Activated T-helper 1 cell treated with anti-CD3 and anti-CD28 coated beads, Interleukin-12 subunit alpha, Interleukin-12 subunit beta, Interleukin-2, Interleukin-4 antibody, amounts not matched to agents 30 ng/mL and 10 ng/mL and 1 ng/mL, durations not matched to agents 14 hours and 24 hours and 36 hours (primary cell): Measurements from ENCODE around the gene ZC4H2. TPM values are rescaled to one million over a fixed set of nuclear protein-coding genes. Genes with fewer than 3 reads are reported as not detected.
A peak's percentile ranks its signal among the peaks of the same experiment; 100 is the strongest.
"Not testable (repeated sequence)": the region's sequence is repeated elsewhere in the genome, so short reads cannot be mapped to it uniquely, and the experiment has no call there.

Experiments
- DNase-seq: peaks from one replicate; pipeline ENCODE4 v3.0.0; 2021; ENCODE audit warnings: low spot score
- H3K27ac Mint-ChIP-seq: one replicate; pipeline ENCODE4 v1.8.0; 2021; ENCODE audit warnings: mild to moderate bottlenecking, mixed read lengths
- H3K27me3 Mint-ChIP-seq: one replicate; pipeline ENCODE4 v1.8.0; 2022; ENCODE audit warnings: mild to moderate bottlenecking, moderate library complexity, mixed read lengths; ENCODE audit not compliant: insufficient read depth
- H3K36me3 Mint-ChIP-seq: one replicate; pipeline ENCODE4 v1.8.0; 2021; ENCODE audit warnings: low read depth, mixed read lengths
- H3K4me1 Mint-ChIP-seq: one replicate; pipeline ENCODE4 v1.8.0; 2021; ENCODE audit warnings: low read depth, mixed read lengths
- H3K4me3 Mint-ChIP-seq: one replicate; pipeline ENCODE4 v1.8.0; 2021; ENCODE audit warnings: mild to moderate bottlenecking, moderate library complexity, mixed read lengths
- H3K9me3 Mint-ChIP-seq: one replicate; pipeline ENCODE4 v1.8.0; 2021; ENCODE audit warnings: mixed read lengths
- intact Hi-C: fragments of 100-400 bp; cut with micrococcal nuclease; formaldehyde crosslinking; loops from one replicate; pipeline ENCODE4 v1.15.1; 2024
- total RNA-seq: library from RNA; stranded (reverse); gene quantifications from 2 replicates; pipeline ENCODE4 v1.2.3, GENCODE V29; 2022

ZC4H2 gene, protein sequence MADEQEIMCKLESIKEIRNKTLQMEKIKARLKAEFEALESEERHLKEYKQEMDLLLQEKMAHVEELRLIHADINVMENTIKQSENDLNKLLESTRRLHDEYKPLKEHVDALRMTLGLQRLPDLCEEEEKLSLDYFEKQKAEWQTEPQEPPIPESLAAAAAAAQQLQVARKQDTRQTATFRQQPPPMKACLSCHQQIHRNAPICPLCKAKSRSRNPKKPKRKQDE
- 11.6 and 12.1 TPM in 2 replicates for total RNA-seq

- Mint-ChIP-seq H3K27ac (peak within 1 kb of the TSS; percentile 80), H3K36me3 (peaks cover 13% of the 10 kb centered on the region), H3K9me3 (peaks cover 15% of the 10 kb centered on the region), H3K4me1 (peaks cover 19% of the 10 kb centered on the region), H3K27me3 (peaks cover 5% of the 10 kb centered on the region), H3K4me3 (peak within 1 kb of the TSS; percentile 92)
- peak; percentile 50 for DNase-seq
- intact Hi-C loops, result loop anchor here (1.0 to 10.0 kb wide), 6 partner anchors 59 to 1621 kb away; partner anchors contain the start of genes AMER1, LAS1L, MTMR8 and SPIN4
Observed at GRCh38 chrX:64975989-64976672, at the start of gene ZC4H2. Gene ZC4H2 (minus strand): TSS chrX:64976450. CDS start chrX:64976377, 73 bp downstream.

GRCh38 chrX:65017451-65017850 lies 41.2 kb upstream of the ZC4H2 start:
- Mint-ChIP-seq H3K9me3 (peaks cover 7% of the 10 kb centered on the region), H3K27me3 (no peaks in the 10 kb centered on the region), H3K4me3 (no peak overlapping the region), H3K4me1 (no peaks in the 10 kb centered on the region), H3K27ac (no peak overlapping the region), H3K36me3 (no peaks in the 10 kb centered on the region)
- DNase-seq, result no peak
- intact Hi-C loops, result no loop called here

- Mint-ChIP-seq H3K9me3 (no peaks in the 10 kb centered on the region), H3K27ac (no peak overlapping the region), H3K27me3 (no peaks in the 10 kb centered on the region), H3K4me3 (no peak overlapping the region), H3K4me1 (no peaks in the 10 kb centered on the region), H3K36me3 (no peaks in the 10 kb centered on the region)
- DNase-seq, result no peak
- intact Hi-C loops, result no loop called here
Observed at GRCh38 chrX:65014230-65014629, 38.0 kb upstream of the ZC4H2 start.

DNA sequence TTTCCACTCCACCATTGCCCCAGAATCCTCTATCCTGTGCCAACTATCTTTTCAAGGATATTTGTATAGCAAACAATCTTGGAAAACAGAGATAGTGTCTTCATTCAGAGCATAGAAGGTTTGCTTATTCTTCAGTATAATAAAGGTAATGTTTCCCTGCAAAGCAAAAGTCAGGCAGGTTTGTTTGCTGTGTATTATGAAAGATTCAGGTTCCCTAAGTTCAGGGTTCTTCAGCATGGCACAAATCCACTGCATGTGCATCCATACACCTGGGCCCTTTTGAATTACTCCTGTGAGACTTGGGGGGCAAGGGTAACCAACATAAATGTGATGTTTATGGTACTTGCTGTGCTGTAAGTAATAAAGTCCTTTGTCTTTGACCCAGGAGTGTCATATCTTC lies 33.2 kb upstream of the ZC4H2 start:
- H3K4me3 Mint-ChIP-seq, result no peak overlapping the region
- DNase-seq, result no peak
- intact Hi-C loops, result no loop called here
- H3K36me3 Mint-ChIP-seq, result no peaks in the 10 kb centered on the region
- no peak overlapping the region for H3K27ac Mint-ChIP-seq
- H3K27me3 Mint-ChIP-seq, result no peaks in the 10 kb centered on the region
- peaks cover 10% of the 10 kb centered on the region for H3K9me3 Mint-ChIP-seq
- H3K4me1 Mint-ChIP-seq, result no peaks in the 10 kb centered on the region

DNA sequence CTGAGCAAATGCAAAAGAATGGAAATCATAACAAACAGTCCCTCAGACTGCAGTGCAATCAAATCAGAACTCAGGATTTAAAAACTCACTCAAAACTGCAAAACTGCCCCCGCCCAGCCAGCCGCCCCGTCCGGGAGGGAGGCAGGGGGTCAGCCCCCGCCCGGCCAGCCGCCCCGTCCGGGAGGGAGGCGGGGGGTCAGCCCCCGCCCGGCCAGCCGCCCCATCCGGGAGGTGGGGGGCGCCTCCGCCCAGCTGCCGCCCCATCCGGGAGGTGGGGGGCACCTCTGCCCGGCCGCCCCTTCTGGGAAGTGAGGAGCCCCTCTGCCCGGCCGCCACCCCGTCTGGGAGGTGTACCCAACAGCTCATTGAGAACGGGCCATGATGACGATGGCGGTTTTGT lies 26.0 kb upstream of the ZC4H2 start:
- H3K27ac Mint-ChIP-seq, H3K36me3 Mint-ChIP-seq: not testable (repeated sequence)

GRCh38 chrX:64996805-64997204 lies 20.6 kb upstream of the ZC4H2 start:
- Mint-ChIP-seq H3K27ac (no peak overlapping the region), H3K4me3 (no peak overlapping the region), H3K9me3 (peaks cover 6% of the 10 kb centered on the region), H3K36me3 (no peaks in the 10 kb centered on the region), H3K27me3 (no peaks in the 10 kb centered on the region), H3K4me1 (peaks cover 8% of the 10 kb centered on the region)
- intact Hi-C loops, result no loop called here
- no peak for DNase-seq

More for the DNA sequence above, 26.0 kb upstream of the ZC4H2 start:
- H3K4me1 Mint-ChIP-seq, DNase-seq, H3K4me3 Mint-ChIP-seq, H3K27me3 Mint-ChIP-seq, intact Hi-C loops: not testable (repeated sequence)
- H3K9me3 Mint-ChIP-seq, result peaks cover 24% of the 10 kb centered on the region

- Mint-ChIP-seq H3K9me3 (no peaks in the 10 kb centered on the region), H3K4me3 (no peak overlapping the region), H3K4me1 (peaks cover 8% of the 10 kb centered on the region), H3K27ac (no peak overlapping the region), H3K36me3 (no peaks in the 10 kb centered on the region), H3K27me3 (no peaks in the 10 kb centered on the region)
- intact Hi-C loops, result no loop called here
- DNase-seq, result no peak
Observed at GRCh38 chrX:64994131-64994798, 18.0 kb upstream of the ZC4H2 start.

DNA sequence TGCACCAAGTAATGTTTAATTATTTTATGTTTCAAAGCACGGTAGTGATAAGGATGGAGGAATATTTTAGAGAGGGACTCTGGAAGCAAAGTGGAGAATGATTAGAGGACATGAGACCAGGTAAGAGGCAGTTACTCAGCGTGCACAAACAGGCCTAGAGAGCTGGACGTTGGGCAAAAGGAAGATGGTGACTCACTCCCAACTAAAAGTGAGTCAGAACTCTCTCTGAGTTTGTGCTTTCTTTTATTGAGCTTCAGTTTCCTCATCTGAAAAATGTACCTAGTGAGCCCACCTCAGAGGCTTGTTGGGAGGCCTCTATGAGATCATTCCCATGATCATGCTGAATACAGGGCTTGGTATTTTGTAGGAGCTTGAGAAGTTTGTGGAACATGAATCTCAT lies 1.6 kb upstream of the ZC4H2 start:
- Mint-ChIP-seq H3K4me1 (peaks cover 19% of the 10 kb centered on the region), H3K9me3 (no peaks in the 10 kb centered on the region), H3K36me3 (peaks cover 2% of the 10 kb centered on the region), H3K27me3 (peaks cover 5% of the 10 kb centered on the region), H3K27ac (no peak overlapping the region), H3K4me3 (no peak overlapping the region)
- intact Hi-C loops, result loop anchor here (5.0 to 10.0 kb wide), 3 partner anchors 771 to 1623 kb away; partner anchors contain the start of genes AMER1 and SPIN4
- DNase-seq, result no peak

- intact Hi-C loops, result loop anchor here (5.0 to 10.0 kb wide), 3 partner anchors 770 to 1622 kb away; partner anchors contain the start of genes AMER1 and SPIN4
- H3K4me3 Mint-ChIP-seq, result peak overlapping the region; percentile 92
- peaks cover 5% of the 10 kb centered on the region for H3K27me3 Mint-ChIP-seq
- H3K4me1 Mint-ChIP-seq, result peaks cover 19% of the 10 kb centered on the region
- peaks cover 5% of the 10 kb centered on the region for H3K36me3 Mint-ChIP-seq
- peaks cover 6% of the 10 kb centered on the region for H3K9me3 Mint-ChIP-seq
- no peak for DNase-seq
- H3K27ac Mint-ChIP-seq, result no peak overlapping the region
Observed at GRCh38 chrX:64977051-64977450, 801 bp upstream of the ZC4H2 start.

DNA sequence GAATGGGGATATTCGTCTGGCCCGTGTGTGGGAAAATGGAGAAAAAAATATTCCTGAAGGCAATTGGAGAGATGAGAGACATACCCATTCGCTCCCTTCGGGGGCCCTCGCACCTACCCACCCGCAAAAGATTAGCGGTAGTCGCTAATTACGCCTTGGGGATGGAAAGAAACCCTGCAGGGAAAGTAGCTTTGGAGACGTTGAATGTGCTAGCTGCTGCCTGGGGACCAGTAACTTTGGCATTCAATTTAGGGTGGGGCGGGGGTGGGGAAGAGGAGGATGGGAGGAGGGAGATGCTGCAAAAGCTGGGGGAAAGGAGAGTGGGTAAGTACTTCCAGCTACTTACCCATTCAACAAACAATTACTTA lies 407 bp upstream of the ZC4H2 start:
- Mint-ChIP-seq H3K4me3 (peak overlapping the region; percentile 92), H3K27ac (peak overlapping the region; percentile 80), H3K9me3 (peaks cover 10% of the 10 kb centered on the region), H3K36me3 (peaks cover 8% of the 10 kb centered on the region), H3K27me3 (peaks cover 5% of the 10 kb centered on the region), H3K4me1 (peaks cover 19% of the 10 kb centered on the region)
- no peak for DNase-seq
- intact Hi-C loops, result loop anchor here (1.0 to 10.0 kb wide), 6 partner anchors 59 to 1622 kb away; partner anchors contain the start of genes AMER1, LAS1L, MTMR8 and SPIN4

DNA sequence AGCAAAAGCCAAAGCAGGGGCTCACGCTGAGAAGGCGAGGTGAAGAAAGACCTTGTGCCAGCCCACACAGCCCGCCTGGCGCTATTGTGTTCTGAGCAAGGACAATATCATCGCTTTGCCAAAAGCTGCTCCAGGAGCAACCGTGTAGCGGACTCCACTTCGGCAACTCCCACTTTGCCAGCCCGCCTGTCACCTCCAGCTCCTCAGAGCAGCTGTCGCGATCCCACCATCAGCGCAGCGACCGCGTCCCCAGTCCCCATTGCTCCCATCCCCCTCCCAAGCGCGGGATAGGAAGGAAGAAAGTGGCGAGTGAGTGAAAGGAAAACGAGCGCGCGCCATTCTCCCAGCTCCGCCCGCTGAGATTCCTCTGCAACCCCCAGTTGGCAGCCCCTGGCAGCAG lies 759 bp downstream of the ZC4H2 start:
- intact Hi-C loops, result loop anchor here (5.0 to 10.0 kb wide), 3 partner anchors 768 to 1621 kb away; partner anchors contain the start of genes AMER1 and SPIN4
- H3K9me3 Mint-ChIP-seq, result peaks cover 20% of the 10 kb centered on the region
- peaks cover 19% of the 10 kb centered on the region for H3K4me1 Mint-ChIP-seq
- H3K27ac Mint-ChIP-seq, result peak overlapping the region; percentile 80
- peaks cover 2% of the 10 kb centered on the region for H3K27me3 Mint-ChIP-seq
- DNase-seq, result no peak
- peak overlapping the region; percentile 92 for H3K4me3 Mint-ChIP-seq
- H3K36me3 Mint-ChIP-seq, result peaks cover 18% of the 10 kb centered on the region

- DNase-seq, result no peak
- Mint-ChIP-seq H3K4me3 (no peak overlapping the region), H3K27me3 (no peaks in the 10 kb centered on the region), H3K36me3 (peaks cover 5% of the 10 kb centered on the region), H3K9me3 (peaks cover 29% of the 10 kb centered on the region), H3K4me1 (no peaks in the 10 kb centered on the region), H3K27ac (no peak overlapping the region)
- intact Hi-C loops, result no loop called here
Observed at GRCh38 chrX:64925480-64925879, 50.8 kb downstream of the ZC4H2 start.

GRCh38 chrX:64908121-64908520 lies 68.1 kb downstream of the ZC4H2 start:
- peaks cover 18% of the 10 kb centered on the region for H3K36me3 Mint-ChIP-seq

More at GRCh38 chrX:64908121-64908520, 68.1 kb downstream of the ZC4H2 start:
- DNase-seq, result no peak
- H3K9me3 Mint-ChIP-seq, result peaks cover 17% of the 10 kb centered on the region
- no peak overlapping the region for H3K27ac Mint-ChIP-seq
- H3K4me1 Mint-ChIP-seq, result no peaks in the 10 kb centered on the region
- intact Hi-C loops, result no loop called here
- no peaks in the 10 kb centered on the region for H3K27me3 Mint-ChIP-seq
- H3K4me3 Mint-ChIP-seq, result no peak overlapping the region
